ENCODE results near the gene CDC40. TPM values are rescaled to one million over a fixed set of nuclear protein-coding genes. Genes with fewer than 3 reads are reported as not detected.

The CDC40 gene
- total and polyA plus RNA-seq, 9 of the 15 experiments (the other 6 are each of a cell fraction or from before 2014, with no cell fraction given) = 9.7 to 26.3 (median 15.7) TPM

DNA sequence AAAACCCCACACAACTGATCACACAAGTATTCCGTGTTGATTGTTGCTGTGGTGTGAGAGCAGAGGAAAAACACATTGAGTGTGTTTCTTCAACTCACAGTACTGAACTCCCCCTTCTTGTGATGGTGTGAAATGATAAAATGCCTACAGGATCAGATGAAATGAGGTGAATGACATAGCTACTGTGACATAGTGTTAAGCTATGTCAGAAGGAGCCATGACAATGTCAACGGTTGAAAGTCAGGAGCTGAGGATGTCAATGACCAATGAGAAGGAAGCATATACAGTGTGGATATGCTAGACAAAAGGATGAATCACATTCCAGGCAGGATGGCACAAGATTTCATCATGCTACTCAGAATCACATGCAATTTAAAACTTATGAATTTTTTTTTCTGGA lies 39.6 kb upstream of the CDC40 start:
- H3K9me1 ChIP-seq (ENCODE audit: control insufficient read depth, insufficient read depth, low read length) = no peaks in the 10 kb centered on the region
- no peaks in the 10 kb centered on the region for H3K36me3 ChIP-seq (ENCODE audit: control insufficient read depth, insufficient read depth, low read length)
- H3K27me3 ChIP-seq (ENCODE audit: control insufficient read depth in 2 of 2, insufficient read depth in 2 of 2, low read length in 2 of 2) = no peaks in the 10 kb centered on the region
- no peaks in the 10 kb centered on the region for H3K79me2 ChIP-seq (ENCODE audit: control insufficient read depth, insufficient read depth, low read length)
- H4K20me1 ChIP-seq (replicated peaks; ENCODE audit: control insufficient read depth, insufficient read depth, low read length) = no peaks in the 10 kb centered on the region
- H3K9ac ChIP-seq (ENCODE audit: insufficient read depth in 1 of 2, low read depth in 2 of 2, low read length in 2 of 2) = no peak overlapping the region
- ATAC-seq (no peak), FAIRE-seq (no peak), DNase-seq (ENCODE audit: extremely low read depth in 1 of 4, low spot score in 3 of 4) (peak in 1 of 4 experiments; percentile 5)
- 13% methylated on average over 2 of the region's 2 CpGs for WGBS (ENCODE audit: insufficient coverage, low coverage, missing lambda C conversion rate)
- H3K4me3 ChIP-seq = no peak overlapping the region
- ChIA-PET POLR2A (no interaction called here), CTCF (ENCODE audit: low intra/inter-chr PET ratio) (no interaction called here)
- no TSS peak for BruUV-seq (replicated peaks)
- H3K4me2 ChIP-seq (ENCODE audit: insufficient read depth, low read length) = no peak overlapping the region
- peaks cover 0 to 3% of the 10 kb centered on the region in 2 experiments; a peak in 1 of 5 replicates for H3K4me1 ChIP-seq (replicated peaks in 1 of 2; ENCODE audit: control insufficient read depth in 2 of 2, insufficient read depth in 2 of 2, low read length in 2 of 2)
- H2AFZ ChIP-seq (ENCODE audit: low read depth, low read length) = no peak overlapping the region
- in situ Hi-C loops (cut with MboI) = no loop called here
- H3K9me3 ChIP-seq (replicated peaks; ENCODE audit: control insufficient read depth, insufficient read depth, low read depth, low read length) = no peaks in the 10 kb centered on the region; the same call in 1 of the 2 replicates
- H3K27ac ChIP-seq (ENCODE audit: extremely low read depth, low read depth, low read length) = no peak overlapping the region
- intact Hi-C loops (cut with micrococcal nuclease) = no loop called here
- TF ChIP-seq, protein P1, sequence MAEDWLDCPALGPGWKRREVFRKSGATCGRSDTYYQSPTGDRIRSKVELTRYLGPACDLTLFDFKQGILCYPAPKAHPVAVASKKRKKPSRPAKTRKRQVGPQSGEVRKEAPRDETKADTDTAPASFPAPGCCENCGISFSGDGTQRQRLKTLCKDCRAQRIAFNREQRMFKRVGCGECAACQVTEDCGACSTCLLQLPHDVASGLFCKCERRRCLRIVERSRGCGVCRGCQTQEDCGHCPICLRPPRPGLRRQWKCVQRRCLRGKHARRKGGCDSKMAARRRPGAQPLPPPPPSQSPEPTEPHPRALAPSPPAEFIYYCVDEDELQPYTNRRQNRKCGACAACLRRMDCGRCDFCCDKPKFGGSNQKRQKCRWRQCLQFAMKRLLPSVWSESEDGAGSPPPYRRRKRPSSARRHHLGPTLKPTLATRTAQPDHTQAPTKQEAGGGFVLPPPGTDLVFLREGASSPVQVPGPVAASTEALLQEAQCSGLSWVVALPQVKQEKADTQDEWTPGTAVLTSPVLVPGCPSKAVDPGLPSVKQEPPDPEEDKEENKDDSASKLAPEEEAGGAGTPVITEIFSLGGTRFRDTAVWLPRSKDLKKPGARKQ (CRISPR knock-in tag; IDR thresholded peaks at IDR 0.05) = no peak
- peak; percentile 80; the same call in 1 of the 2 replicates for TF ChIP-seq ZNF175 (CRISPR knock-in tag; IDR thresholded peaks at IDR 0.05; ENCODE audit: low read depth)
- TF ChIP-seq HSF4 (CRISPR knock-in tag; IDR thresholded peaks at IDR 0.05; ENCODE audit: borderline replicate concordance) = no peak
- TF ChIP-seq SOX6 (IDR thresholded peaks at IDR 0.05) = peak; percentile 45; the same call in 1 of the 2 replicates
- no peak for TF ChIP-seq RUNX1 (IDR thresholded peaks at IDR 0.05; ENCODE audit: low read depth)
- no peak for TF ChIP-seq HDAC8 (tag; IDR thresholded peaks at IDR 0.05)
- TF ChIP-seq BACH1 (tag; IDR thresholded peaks at IDR 0.05) = no peak
- no peak for TF ChIP-seq IRF2 (CRISPR knock-in tag; IDR thresholded peaks at IDR 0.05)
- peak; percentile 29; the same call in 1 of the 2 replicates for TF ChIP-seq JUND (IDR thresholded peaks at IDR 0.05; ENCODE audit: borderline replicate concordance, low read depth, low read length)
- no peak for TF ChIP-seq JUND (tag; IDR thresholded peaks at IDR 0.05; ENCODE audit: borderline replicate concordance, low read depth, low read length)
- peak; percentile 45; the same call in 1 of the 2 replicates for TF ChIP-seq CEBPG (CRISPR knock-in tag; IDR thresholded peaks at IDR 0.05)
- peak; percentile 55 to 98 for TF ChIP-seq CEBPG (tag; conservative IDR thresholded peaks at IDR 0.05 in 1 of 2, IDR thresholded peaks at IDR 0.05 in 1 of 2)
- no peak for TF ChIP-seq COPS2 (conservative IDR thresholded peaks at IDR 0.05)
- peak; percentile 72 for TF ChIP-seq FOSL1 (tag; conservative IDR thresholded peaks at IDR 0.05)
- peak; percentile 71 to 81; a peak in 2 of 4 replicates for TF ChIP-seq TRIM24 (IDR thresholded peaks at IDR 0.05)
- peak; percentile 64 for TF ChIP-seq ZNF766 (CRISPR knock-in tag; conservative IDR thresholded peaks at IDR 0.05)
